Endothelial cell of umbilical vein (primary cell): Measurements from ENCODE around the gene RYR3. TPM values are rescaled to one million over a fixed set of nuclear protein-coding genes. Genes with fewer than 3 reads are reported as not detected.

Source experiments
- BruUV-seq: library from RNA; stranded (reverse); fragments of 400-500 nt; replicated peaks from 2 replicates; lab custom pipeline; 2021; lab: Mats Ljungman, UMichigan
- CTCF ChIA-PET: fragments of 300-600, 350-600 bp; sonication (Branson Sonifier 250); formaldehyde crosslinking; loops from one replicate; lab custom pipeline; 2021; ENCODE audit warnings: antibody characterized with exemption, inconsistent platforms; lab: Charles Lee
- POLR2A ChIA-PET: fragments of 300-600, 350-600 bp; sonication (Branson Sonifier 250); formaldehyde crosslinking; loops from one replicate; lab custom pipeline; 2021; ENCODE audit warnings: antibody characterized with exemption, inconsistent platforms; lab: Charles Lee
- DNase-seq: peaks from one replicate; pipeline ENCODE4 v3.0.0-alpha.2; 2011; ENCODE audit warnings: low read depth, low spot score
- FAIRE-seq: peaks from 2 replicates; lab custom pipeline; 2011; peaks lifted over from hg19 to GRCh38; lab: Jason Lieb, UNC
- H2AFZ ChIP-seq: 2 replicates; pipeline ENCODE4 v1.6.0; 2012; ENCODE audit warnings: low read depth, low read length, control low read depth, inconsistent platforms
- H3K27ac ChIP-seq: 2 replicates; pipeline ENCODE4 v1.5.1; 2011; ENCODE audit warnings: low read depth, mild to moderate bottlenecking, control low read depth, low read length, moderate library complexity; ENCODE audit not compliant: insufficient read depth
- H3K27me3 ChIP-seq, 2 experiments: 2 replicates each; pipeline versions ENCODE4 v1.6.0 to v1.6.1; 2011; ENCODE audit warnings: low read length in 2 of 2, mixed read lengths in 1 of 2; ENCODE audit not compliant: control insufficient read depth in 2 of 2, insufficient read depth in 2 of 2
- H3K36me3 ChIP-seq, 2 experiments: 2 replicates in 1 of 2; 3 replicates in 1 of 2; pipeline ENCODE4 v1.5.1; 2011; ENCODE audit warnings: low read length in 2 of 2, mild to moderate bottlenecking in 1 of 2, moderate library complexity in 1 of 2; ENCODE audit not compliant: control insufficient read depth in 2 of 2, insufficient read depth in 2 of 2; ENCODE audit errors: extremely low read depth in 1 of 2
- H3K4me1 ChIP-seq: 3 replicates; pipeline ENCODE4 v1.5.1; 2011; ENCODE audit warnings: mild to moderate bottlenecking, low read length; ENCODE audit not compliant: control insufficient read depth, insufficient read depth; ENCODE audit errors: extremely low read depth
- H3K4me2 ChIP-seq: 2 replicates; pipeline ENCODE4 v1.6.1; 2011; ENCODE audit warnings: low read length, control low read depth, mixed read lengths; ENCODE audit not compliant: insufficient read depth
- H3K4me3 ChIP-seq, 3 experiments: fragments of 200-600 bp in 1 of 3; sonication (generic), shearing (Covaris generic) in 1 of 3; replicated peaks in 1 of 3; 2 replicates each; pipeline ENCODE4 v1.5.1; 2011 to 2016; ENCODE audit warnings: control low read depth in 3 of 3, low read length in 3 of 3, mild to moderate bottlenecking in 2 of 3, inconsistent platforms in 1 of 3, low read depth in 1 of 3, moderate library complexity in 1 of 3; ENCODE audit not compliant: insufficient read depth in 1 of 3
- H3K79me2 ChIP-seq: 2 replicates; pipeline ENCODE4 v1.6.0; 2012; ENCODE audit warnings: low read length, inconsistent platforms; ENCODE audit not compliant: control insufficient read depth, insufficient read depth
- H3K9ac ChIP-seq: replicated peaks from 2 replicates; pipeline ENCODE3; 2011; ENCODE audit warnings: low read length, control low read depth; ENCODE audit not compliant: insufficient read depth; ENCODE audit errors: extremely low read depth
- H3K9me1 ChIP-seq: replicated peaks from 3 replicates; pipeline ENCODE4 v1.6.0; 2011; ENCODE audit warnings: mild to moderate bottlenecking, low read length; ENCODE audit not compliant: control insufficient read depth, insufficient read depth; ENCODE audit errors: extremely low read depth
- H3K9me3 ChIP-seq: replicated peaks from 2 replicates; pipeline ENCODE4 v1.5.1; 2012; ENCODE audit warnings: low read length, inconsistent platforms; ENCODE audit not compliant: control insufficient read depth, insufficient read depth
- H4K20me1 ChIP-seq: replicated peaks from 2 replicates; pipeline ENCODE3; 2011; ENCODE audit warnings: mild to moderate bottlenecking, low read length; ENCODE audit not compliant: control insufficient read depth, insufficient read depth; ENCODE audit errors: extremely low read depth
- EZH2 ChIP-seq: IDR thresholded peaks from 2 replicates; pipeline ENCODE4 v1.6.1; 2012; ENCODE audit warnings: borderline replicate concordance, low read depth, mild to moderate bottlenecking, moderate library complexity, low read length, inconsistent platforms; ENCODE audit not compliant: severe bottlenecking
- FOS ChIP-seq: IDR thresholded peaks from 2 replicates; pipeline ENCODE4 v1.6.1; 2011; ENCODE audit warnings: mild to moderate bottlenecking, low read length, moderate library complexity, borderline replicate concordance; ENCODE audit not compliant: insufficient read depth
- GATA2 ChIP-seq: IDR thresholded peaks from 2 replicates; pipeline ENCODE4 v1.7.0; 2011; ENCODE audit warnings: low read depth, mild to moderate bottlenecking, moderate library complexity, mixed read lengths, low read length; ENCODE audit not compliant: insufficient read length, insufficient read depth
- JUN ChIP-seq: IDR thresholded peaks from 2 replicates; pipeline ENCODE4 v1.6.1; 2011; ENCODE audit warnings: borderline replicate concordance, low read depth; ENCODE audit not compliant: insufficient read length, insufficient read depth
- MYC ChIP-seq: IDR thresholded peaks from one replicate; pipeline ENCODE4 v1.6.1; 2011; ENCODE audit warnings: mild to moderate bottlenecking, low read depth, low read length
- POLR2A ChIP-seq: IDR thresholded peaks from 2 replicates; pipeline ENCODE4 v1.6.1; 2012; ENCODE audit warnings: low read depth, mild to moderate bottlenecking, control low read depth, low read length
- POLR2AphosphoS5 ChIP-seq: IDR thresholded peaks from 2 replicates; pipeline ENCODE4 v1.6.1; 2012; ENCODE audit warnings: low read depth, mild to moderate bottlenecking, control low read depth, low read length, moderate library complexity; ENCODE audit not compliant: insufficient read depth
- dilution Hi-C: fragments of 300-500 bp; cut with MboI; formaldehyde crosslinking; loops from one replicate; pipeline ENCODE4 v1.15.0; 2019; ENCODE audit warnings: low sequenced_read_pairs; ENCODE audit not compliant: extremely low pct_ligation_motif_present
- intact Hi-C: fragments of 100-400 bp; cut with micrococcal nuclease; formaldehyde crosslinking; loops from one replicate; pipeline ENCODE4 v1.10.0; 2022
- polyA plus RNA-seq, 4 experiments: library from polyadenylated mRNA; depleted of rRNA in 3 of 4; stranded (reverse) in 3 of 4; unstranded in 1 of 4; fragments of >200 nt; gene quantifications; 2 replicates each; pipeline versions ENCODE4 v1.2.1 to v1.2.3, GENCODE V29; 2011 to 2012; ENCODE audit warnings: missing spikeins in 1 of 4
- total RNA-seq: library from RNA; stranded (reverse); gene quantifications from 2 replicates; pipeline ENCODE4 v1.2.3, GENCODE V29; 2021

The RYR3 gene
- total and polyA plus RNA-seq, 2 donors (not counting 3 experiments of a cell fraction or from before 2014, with no cell fraction given): not detected

DNA sequence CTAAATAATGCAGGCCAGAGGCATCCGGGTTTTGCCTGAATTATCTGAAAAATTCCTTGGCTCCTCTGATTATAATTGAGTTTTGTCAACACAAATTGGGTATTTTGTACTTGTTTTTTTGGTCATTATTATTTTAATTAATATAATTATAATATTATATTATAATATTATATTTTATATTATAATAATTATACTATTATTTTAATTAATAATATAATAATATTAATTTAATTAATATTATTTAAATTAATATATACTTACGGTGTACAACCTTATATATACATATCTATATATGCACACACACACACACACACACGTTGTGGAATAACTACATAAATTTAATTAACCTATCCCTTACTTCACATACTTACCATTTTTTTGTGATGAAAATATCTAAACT lies 73.5 kb downstream of the RYR3 start:
- Histone ChIP-seq H3K4me1 (no peaks in the 10 kb centered on the region), H3K27ac (no peak overlapping the region), H3K79me2 (no peaks in the 10 kb centered on the region), H3K27me3 (no peaks in the 10 kb centered on the region), H3K9me1 (no peaks in the 10 kb centered on the region), H3K4me3 (no peak overlapping the region), H2AFZ (no peak overlapping the region), H4K20me1 (no peaks in the 10 kb centered on the region), H3K9ac (no peak overlapping the region), H3K4me2 (no peak overlapping the region), H3K36me3 (no peaks in the 10 kb centered on the region), H3K9me3 (no peaks in the 10 kb centered on the region)
- TF ChIP-seq JUN: no peak
- no peak for TF ChIP-seq EZH2
- TF ChIP-seq GATA2: no peak
- TF ChIP-seq POLR2A: no peak
- no peak for TF ChIP-seq FOS
- ChIA-PET CTCF (no interaction called here), POLR2A (no interaction called here)
- DNase-seq: no peak
- FAIRE-seq: no peak
- dilution Hi-C loops (no loop called here), intact Hi-C loops (no loop called here)
- no TSS peak for BruUV-seq

DNA sequence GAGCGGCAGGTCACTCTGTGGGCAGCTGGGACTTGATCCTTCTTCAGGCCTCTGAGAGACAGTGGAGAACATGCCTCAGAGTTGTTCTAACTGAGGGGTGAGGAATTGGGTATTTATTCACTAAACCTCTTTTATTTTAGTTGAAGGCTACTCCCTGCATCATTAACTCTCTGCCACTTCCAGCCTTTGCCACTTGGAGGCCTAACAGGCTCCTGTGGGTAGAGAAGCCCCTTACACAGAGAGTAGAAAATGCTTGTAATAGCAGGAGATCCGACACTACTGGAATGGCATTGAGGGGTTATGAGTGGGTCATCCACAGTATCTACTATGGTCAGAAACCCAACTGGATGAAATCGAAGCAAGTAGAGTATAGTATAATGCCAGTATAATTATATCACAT lies 81.7 kb downstream of the RYR3 start:
- TF ChIP-seq FOS (no peak), GATA2 (no peak), POLR2AphosphoS5 (no peak), MYC (no peak)
- intact Hi-C loops: no loop called here
- Histone ChIP-seq H3K9me3 (no peaks in the 10 kb centered on the region), H3K9ac (no peak overlapping the region), H3K36me3 (no peaks in the 10 kb centered on the region), H3K4me1 (no peaks in the 10 kb centered on the region), H4K20me1 (no peaks in the 10 kb centered on the region), H3K79me2 (no peaks in the 10 kb centered on the region), H3K9me1 (no peaks in the 10 kb centered on the region), H3K4me3 (no peak overlapping the region), H3K4me2 (no peak overlapping the region), H3K27ac (no peak overlapping the region), H3K27me3 (no peaks in the 10 kb centered on the region), H2AFZ (no peak overlapping the region)
- BruUV-seq: no TSS peak
- DNase-seq (no peak), FAIRE-seq (no peak)
- CTCF ChIA-PET: interaction anchor here (1.3 kb wide), 1 partner anchor 11 kb away, joined by 4 read pairs; no protein-coding TSS in a partner anchor
- dilution Hi-C loops: no loop called here
- POLR2A ChIA-PET: no interaction called here
